ENCODE results near the gene ATP8A1.

- TF ChIP-seq EZH2phosphoT487 (IDR thresholded peaks at IDR 0.05; ENCODE audit: borderline replicate concordance, low read depth, low read length) = no peak
- no peak for TF ChIP-seq CTCF (conservative IDR thresholded peaks at IDR 0.05; ENCODE audit: low read length)
Measured at GRCh38 chr4:42474406-42474805, 182.5 kb downstream of the ATP8A1 start.
